Measurements from ENCODE around the gene KDM4D. TPM values are rescaled to one million over a fixed set of nuclear protein-coding genes. Genes with fewer than 3 reads are reported as not detected.

The KDM4D gene
- polyA plus RNA-seq, 1 experiment: 1.1 TPM

GRCh38 chr11:95042239-95042638 lies 68.7 kb downstream of the KDM4D start:
- POLR2A ChIA-PET: no interaction called here
- Histone ChIP-seq H3K27me3 (ENCODE audit: control insufficient read depth, insufficient read depth, low read length) (peaks cover 5% of the 10 kb centered on the region), H3K4me3 (ENCODE audit: low read depth, low read length) (no peak overlapping the region), H3K36me3 (ENCODE audit: control insufficient read depth, insufficient read depth, low read length) (no peaks in the 10 kb centered on the region)
- no peak for TF ChIP-seq CTCF (IDR thresholded peaks at IDR 0.05; ENCODE audit: insufficient read depth, low read depth, low read length)
- CTCF ChIA-PET: no interaction called here
- DNase-seq (ENCODE audit: low read depth): no peak

- CTCF ChIA-PET: no interaction called here
- Histone ChIP-seq H3K27me3 (ENCODE audit: control insufficient read depth, insufficient read depth, low read length) (peaks cover 5% of the 10 kb centered on the region), H3K36me3 (ENCODE audit: control insufficient read depth, insufficient read depth, low read length) (no peaks in the 10 kb centered on the region), H3K4me3 (ENCODE audit: low read depth, low read length) (no peak overlapping the region)
- TF ChIP-seq CTCF (IDR thresholded peaks at IDR 0.05; ENCODE audit: insufficient read depth, low read depth, low read length): no peak
- POLR2A ChIA-PET: no interaction called here
- DNase-seq (ENCODE audit: low read depth): no peak
Observed at GRCh38 chr11:95042906-95043305, 69.4 kb downstream of the KDM4D start.

- POLR2A ChIA-PET: no interaction called here
- Histone ChIP-seq H3K4me3 (ENCODE audit: low read depth, low read length) (no peak overlapping the region), H3K27me3 (ENCODE audit: control insufficient read depth, insufficient read depth, low read length) (peaks cover 5% of the 10 kb centered on the region), H3K36me3 (ENCODE audit: control insufficient read depth, insufficient read depth, low read length) (no peaks in the 10 kb centered on the region)
- no peak for TF ChIP-seq CTCF (IDR thresholded peaks at IDR 0.05; ENCODE audit: insufficient read depth, low read depth, low read length)
- CTCF ChIA-PET: no interaction called here
- DNase-seq (ENCODE audit: low read depth): no peak
Observed at GRCh38 chr11:95044010-95044409, 70.5 kb downstream of the KDM4D start.

- POLR2A ChIA-PET: no interaction called here
- H3K27me3 ChIP-seq (ENCODE audit: control insufficient read depth, insufficient read depth, low read length): peaks cover 5% of the 10 kb centered on the region
- no peak for DNase-seq (ENCODE audit: low read depth)
- TF ChIP-seq CTCF (IDR thresholded peaks at IDR 0.05; ENCODE audit: insufficient read depth, low read depth, low read length): no peak
- CTCF ChIA-PET: interaction anchor here (0.9 to 1.1 kb wide), 2 partner anchors 10 to 23 kb away, joined by 3 to 4 read pairs; no protein-coding TSS in a partner anchor
- H3K4me3 ChIP-seq (ENCODE audit: low read depth, low read length): no peak overlapping the region
- no peaks in the 10 kb centered on the region for H3K36me3 ChIP-seq (ENCODE audit: control insufficient read depth, insufficient read depth, low read length)
Observed at GRCh38 chr11:95045812-95046211, 72.3 kb downstream of the KDM4D start.

Other genes with a start within 250 kb of the KDM4D start
- gene AMOTL1, start 205.4 kb upstream of the KDM4D start, polyA plus RNA-seq (2011; rRNA removed): 21.5 and 25.5 TPM in 2 replicates
- gene CWC15, start 153 bp upstream of the KDM4D start, polyA plus RNA-seq (2011; rRNA removed): 24.9 and 54.7 TPM in 2 replicates
- gene KDM4E, start 51.5 kb downstream of the KDM4D start, polyA plus RNA-seq (2011; rRNA removed): not detected in 2 replicates
- gene KDM4F, start 75.7 kb downstream of the KDM4D start, polyA plus RNA-seq (2011; rRNA removed): not detected in 2 replicates
- gene SRSF8, start 93.2 kb downstream of the KDM4D start, polyA plus RNA-seq (2011; rRNA removed): 18.9 and 25.7 TPM in 2 replicates
- gene ENDOD1, start 116.1 kb downstream of the KDM4D start, polyA plus RNA-seq (2011; rRNA removed): 11.0 and 13.6 TPM in 2 replicates